ENCODE data around the gene TMEM9. TPM values are rescaled to one million over a fixed set of nuclear protein-coding genes. Genes with fewer than 3 reads are reported as not detected.
A peak's percentile ranks its signal among the peaks of the same experiment; 100 is the strongest.

Gene TMEM9
- total RNA-seq, 3 donors from 2014 or later: 19.1 to 38.9 (median 24.1) TPM

DNA sequence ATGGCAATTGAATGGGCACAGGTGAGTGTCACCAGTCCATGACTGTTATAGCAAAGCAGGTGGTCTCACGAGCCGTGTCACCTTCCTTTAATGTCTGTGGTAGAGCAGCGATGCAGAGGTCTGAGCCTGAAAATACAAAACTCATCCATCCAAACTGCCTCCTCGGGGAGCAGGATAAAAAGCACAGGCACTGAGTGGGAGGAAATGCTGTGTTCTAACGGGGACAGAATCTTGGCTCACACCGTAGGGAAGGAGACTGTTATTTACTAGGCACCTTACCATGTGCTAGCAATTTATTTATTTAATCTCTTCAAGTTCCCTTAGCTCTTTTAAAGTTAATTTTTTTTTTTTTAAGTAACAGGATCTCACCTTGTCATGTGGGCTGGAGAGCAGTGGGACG, 28.5 kb downstream of the TMEM9 start:
- Histone ChIP-seq H3K4me3 (no peak overlapping the region), H3K9me3 (no peaks in the 10 kb centered on the region), H3K4me1 (ENCODE audit: low read depth) (no peaks in the 10 kb centered on the region), H3K36me3 (ENCODE audit: low read depth) (no peaks in the 10 kb centered on the region)
- intact Hi-C loops (cut with DNase I, micrococcal nuclease): no loop called here
- DNase-seq (no peak), ATAC-seq (no peak)
- no peak for TF ChIP-seq CTCF (IDR thresholded peaks at IDR 0.05)

- ATAC-seq (no peak), DNase-seq (no peak)
Measured at GRCh38 chr1:201125019-201125418, 29.3 kb downstream of the TMEM9 start.

GRCh38 chr1:201123866-201124265, 30.4 kb downstream of the TMEM9 start:
- Histone ChIP-seq H3K9me3 (no peaks in the 10 kb centered on the region), H3K4me1 (ENCODE audit: low read depth) (no peaks in the 10 kb centered on the region), H3K4me3 (no peak overlapping the region), H3K36me3 (ENCODE audit: low read depth) (no peaks in the 10 kb centered on the region)
- no peak for TF ChIP-seq CTCF (IDR thresholded peaks at IDR 0.05)
- ATAC-seq: no peak
- intact Hi-C loops (cut with DNase I, micrococcal nuclease): no loop called here
- no peak for DNase-seq

More at GRCh38 chr1:201125019-201125418, 29.3 kb downstream of the TMEM9 start:
- intact Hi-C loops (cut with DNase I, micrococcal nuclease): no loop called here
- Histone ChIP-seq H3K9me3 (no peaks in the 10 kb centered on the region), H3K4me1 (ENCODE audit: low read depth) (no peaks in the 10 kb centered on the region), H3K36me3 (ENCODE audit: low read depth) (no peaks in the 10 kb centered on the region), H3K4me3 (no peak overlapping the region)
- TF ChIP-seq CTCF (IDR thresholded peaks at IDR 0.05): no peak

DNA sequence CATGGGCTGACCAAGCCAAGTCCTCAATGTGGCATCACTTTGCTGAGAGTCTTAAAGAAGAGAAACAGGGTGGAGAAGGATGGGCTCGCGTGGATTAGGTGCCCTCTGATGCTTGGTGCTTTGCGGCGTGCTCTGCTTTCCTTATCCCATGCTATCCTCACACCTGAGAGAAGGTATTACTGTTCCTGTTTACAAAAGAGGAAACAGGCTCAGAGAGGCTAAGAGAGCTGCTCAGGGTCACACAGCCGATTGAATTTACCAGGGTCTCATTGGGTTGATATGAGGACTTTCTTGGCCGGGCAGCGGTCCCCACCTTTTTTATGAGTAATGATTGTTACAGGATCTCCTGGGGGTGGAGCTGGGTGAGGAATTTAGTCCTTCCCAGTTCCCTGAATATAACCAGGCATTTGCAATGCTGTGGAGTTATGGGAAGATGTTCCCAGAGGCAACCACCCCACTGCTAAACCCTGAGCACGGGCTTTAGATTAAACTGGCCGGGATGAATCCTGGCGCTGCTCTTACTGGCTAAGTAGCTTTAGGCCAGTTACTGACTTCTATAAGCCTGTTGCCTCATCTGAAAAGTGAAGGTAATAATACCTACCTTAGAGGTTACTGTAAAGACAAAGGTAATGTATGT, 31.8 kb downstream of the TMEM9 start:
- ATAC-seq (no peak), DNase-seq (no peak)
- Histone ChIP-seq H3K36me3 (ENCODE audit: low read depth) (no peaks in the 10 kb centered on the region), H3K4me3 (no peak overlapping the region), H3K9me3 (no peaks in the 10 kb centered on the region), H3K4me1 (ENCODE audit: low read depth) (no peaks in the 10 kb centered on the region)
- no peak for TF ChIP-seq CTCF (IDR thresholded peaks at IDR 0.05)
- intact Hi-C loops (cut with DNase I, micrococcal nuclease): no loop called here

DNA sequence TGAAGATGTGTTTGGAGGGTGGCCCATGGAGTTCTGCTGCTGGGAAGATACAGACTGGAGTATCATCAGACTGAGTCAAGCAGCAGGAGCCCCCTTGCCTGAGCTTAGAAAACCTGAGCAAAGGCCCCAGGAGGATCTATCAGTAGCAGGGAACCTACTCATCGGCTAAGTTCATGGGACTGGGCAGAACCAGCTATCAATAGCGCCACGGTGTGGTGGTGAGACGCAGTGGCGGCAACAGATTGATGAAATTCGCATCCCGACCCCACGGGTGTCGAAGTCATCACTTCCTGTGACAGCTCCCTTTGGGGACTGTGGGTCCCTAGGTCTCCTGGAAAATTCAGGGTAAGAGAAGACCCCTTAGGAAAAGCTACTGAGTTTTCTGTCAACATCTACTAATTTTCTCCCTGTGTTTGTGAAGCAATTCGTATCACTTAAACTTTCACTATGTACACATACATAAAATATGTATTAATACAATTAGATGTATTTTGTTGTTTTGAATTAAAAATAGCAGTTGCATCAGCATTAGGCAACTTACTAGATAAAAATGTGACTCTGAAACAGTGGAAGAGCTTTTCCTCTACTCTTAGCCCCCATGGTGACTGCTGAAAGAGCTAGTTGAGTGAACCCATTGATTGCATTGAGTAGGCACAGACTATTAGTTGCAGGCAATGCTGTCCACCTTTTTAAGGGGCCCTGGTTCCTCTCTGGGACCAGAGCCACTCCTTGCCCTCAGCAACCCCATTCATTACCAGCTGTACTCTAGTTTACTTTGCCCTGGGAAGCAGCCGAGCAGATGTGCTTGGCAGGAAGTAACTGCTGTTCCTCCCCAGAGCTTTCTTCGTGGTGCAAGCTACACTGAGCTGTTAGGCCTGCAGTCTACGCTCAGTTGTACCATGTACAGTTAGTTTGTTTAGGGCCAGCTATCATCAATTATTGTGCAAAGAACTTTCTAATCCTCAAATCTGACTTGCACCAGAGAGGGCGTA, 34.8 kb downstream of the TMEM9 start:
- peaks cover 7% of the 10 kb centered on the region for H3K4me1 ChIP-seq (ENCODE audit: low read depth)
- DNase-seq (peak in 2 of 3 donors; percentile 43 to 52), ATAC-seq (peak; percentile 45)
- H3K4me3 ChIP-seq: no peak overlapping the region
- intact Hi-C loops (cut with DNase I, micrococcal nuclease): no loop called here
- peak; percentile 57 for TF ChIP-seq CTCF (IDR thresholded peaks at IDR 0.05)
- no peaks in the 10 kb centered on the region for H3K9me3 ChIP-seq
- H3K36me3 ChIP-seq (ENCODE audit: low read depth): no peaks in the 10 kb centered on the region
